GM19351 (cell line): ENCODE results near the gene NUDT16L1.

Experiments
- ATAC-seq: cut with Tn5 transposase; IDR thresholded peaks from one replicate; pipeline ENCODE4 v1.9.1; 2021; ENCODE audit warnings: mild to moderate bottlenecking, moderate library complexity; ENCODE audit not compliant: unreplicated experiment

NUDT16L1 gene

GRCh38 chr16:4682084-4682591 is 11.2 kb upstream of the NUDT16L1 start:
- ATAC-seq: no peak

- ATAC-seq: no peak
Observed at GRCh38 chr16:4682616-4683254, 10.6 kb upstream of the NUDT16L1 start.

- ATAC-seq: no peak
Observed at GRCh38 chr16:4683255-4684057, 9.9 kb upstream of the NUDT16L1 start.

- ATAC-seq: no peak
Observed at GRCh38 chr16:4684058-4684715, 9.2 kb upstream of the NUDT16L1 start.

- ATAC-seq: no peak
Observed at GRCh38 chr16:4684763-4685162, 8.6 kb upstream of the NUDT16L1 start.

GRCh38 chr16:4685292-4685691 is 8.1 kb upstream of the NUDT16L1 start:
- ATAC-seq: no peak

GRCh38 chr16:4685776-4686496 is 7.4 kb upstream of the NUDT16L1 start:
- no peak for ATAC-seq

GRCh38 chr16:4686497-4687210 is 6.7 kb upstream of the NUDT16L1 start:
- ATAC-seq: no peak

- ATAC-seq: no peak
Observed at GRCh38 chr16:4687416-4687815, 5.9 kb upstream of the NUDT16L1 start.

- ATAC-seq: no peak
Observed at GRCh38 chr16:4687946-4688673, 5.3 kb upstream of the NUDT16L1 start.

- no peak for ATAC-seq
Observed at GRCh38 chr16:4688674-4689045, 4.7 kb upstream of the NUDT16L1 start.

- ATAC-seq: no peak
Observed at GRCh38 chr16:4689091-4689671, 4.2 kb upstream of the NUDT16L1 start.

GRCh38 chr16:4689864-4690704 is 3.3 kb upstream of the NUDT16L1 start:
- no peak for ATAC-seq

- no peak for ATAC-seq
Observed at GRCh38 chr16:4690946-4691665, 2.3 kb upstream of the NUDT16L1 start.

GRCh38 chr16:4691666-4692412 is 1.5 kb upstream of the NUDT16L1 start:
- ATAC-seq: no peak

GRCh38 chr16:4692460-4693295 is 684 bp upstream of the NUDT16L1 start:
- peak; percentile 12 for ATAC-seq
